Tibial nerve (tissue), 4 donors: ENCODE data around the gene UTP14C.

ENCODE experiments used
- CTCF ChIP-seq, 5 experiments: fragments of 200-600 bp in 3 of 5; fragments of 450-650 bp in 2 of 5; sonication (generic) in 3 of 5; IDR thresholded peaks; one replicate each; pipeline ENCODE4 v1.5.1; 2016 to 2019; ENCODE audit warnings: antibody characterized with exemption in 5 of 5, mild to moderate bottlenecking in 3 of 5, moderate library complexity in 2 of 5
- EP300 ChIP-seq, 2 donors: sonication (generic); formaldehyde crosslinking; IDR thresholded peaks; one replicate each; pipeline ENCODE4 v1.6.1; 2017; ENCODE audit warnings: antibody characterized with exemption in 2 of 2, mild to moderate bottlenecking in 1 of 2
- POLR2A ChIP-seq, 2 donors: fragments of 450-650 bp; IDR thresholded peaks; one replicate each; pipeline ENCODE4 v1.6.1; 2017; ENCODE audit warnings: antibody characterized with exemption in 2 of 2, mild to moderate bottlenecking in 2 of 2, moderate library complexity in 2 of 2

- TF ChIP-seq CTCF (IDR thresholded peaks at IDR 0.05) (no peak), POLR2A (IDR thresholded peaks at IDR 0.05) (no peak), EP300 (IDR thresholded peaks at IDR 0.05) (no peak)
These were observed 1.7 kb downstream of the UTP14C start for GRCh38 chr13:52026246-52026626.
